Measurements from ENCODE around the gene SP4.
"Not testable (repeated sequence)": the region's sequence is repeated elsewhere in the genome, so short reads cannot be mapped to it uniquely, and the experiment has no call there.

SP4 gene

GRCh38 chr7:21524680-21525079 lies 96.8 kb downstream of the SP4 start:
- no peak for DNase-seq (ENCODE audit: low read depth in 3 of 3)

DNA sequence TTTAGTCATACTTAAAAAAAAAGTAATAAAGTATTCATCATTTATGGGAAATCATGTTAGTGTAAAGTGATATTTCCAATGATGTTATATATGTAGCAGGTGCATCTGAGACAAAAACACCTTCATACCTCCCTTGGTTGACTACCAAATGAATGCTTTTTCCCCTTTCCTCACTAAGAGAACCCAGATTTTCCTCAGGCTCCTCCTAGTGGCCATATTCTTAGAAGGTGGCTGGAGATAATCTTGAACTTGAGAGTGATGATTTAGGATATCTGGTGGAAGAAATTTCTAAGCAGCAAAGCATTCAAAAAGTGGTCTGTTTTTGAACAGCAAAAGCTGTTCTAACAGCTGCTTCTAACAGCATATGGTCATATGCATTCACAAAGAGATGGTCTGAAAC lies 98.1 kb downstream of the SP4 start:
- DNase-seq (ENCODE audit: low read depth in 3 of 3), result no peak

GRCh38 chr7:21526448-21526847 lies 98.6 kb downstream of the SP4 start:
- DNase-seq (ENCODE audit: low read depth in 3 of 3), result no peak

DNA sequence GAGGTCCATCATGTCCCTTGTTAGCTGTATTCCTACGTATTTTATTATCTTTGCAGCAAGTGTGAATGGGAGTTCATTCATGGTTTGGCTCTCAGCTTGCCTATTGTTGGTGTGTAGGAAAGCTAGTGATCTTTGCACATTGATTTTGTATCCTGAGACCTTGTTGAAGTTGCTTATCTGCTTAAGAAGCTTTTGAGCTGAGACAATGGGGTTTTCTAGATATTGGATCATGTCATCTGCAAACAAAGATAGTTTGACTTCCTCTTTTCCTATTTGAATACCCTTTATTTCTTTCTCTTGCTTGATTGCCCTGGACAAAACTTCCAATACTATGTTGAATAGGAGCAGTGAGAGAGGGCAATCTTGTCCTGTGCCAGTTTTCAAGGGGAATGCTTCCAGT lies 104.6 kb downstream of the SP4 start:
- DNase-seq (ENCODE audit: low read depth in 3 of 3), result not testable (repeated sequence)

DNA sequence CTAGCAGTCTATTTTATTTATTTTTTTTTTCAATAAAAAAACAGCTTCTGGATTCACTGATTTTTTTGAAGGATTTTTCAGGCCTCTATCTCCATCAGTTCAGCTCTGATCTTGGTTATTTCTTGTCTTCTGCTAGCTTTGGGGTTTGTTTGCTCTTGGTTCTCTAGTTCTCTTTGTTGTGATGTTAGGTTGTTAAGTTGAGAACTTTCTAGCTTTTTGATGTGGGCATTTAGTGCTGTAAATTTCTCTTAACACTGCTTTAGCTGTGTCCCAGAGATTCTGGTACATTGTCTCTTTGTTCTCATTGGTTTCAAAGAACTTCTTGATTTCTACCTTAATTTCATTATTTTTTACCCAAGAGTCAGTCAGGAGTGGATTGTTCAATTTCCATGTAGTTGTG lies 105.8 kb downstream of the SP4 start:
- not testable (repeated sequence) for DNase-seq (ENCODE audit: low read depth in 3 of 3)

DNA sequence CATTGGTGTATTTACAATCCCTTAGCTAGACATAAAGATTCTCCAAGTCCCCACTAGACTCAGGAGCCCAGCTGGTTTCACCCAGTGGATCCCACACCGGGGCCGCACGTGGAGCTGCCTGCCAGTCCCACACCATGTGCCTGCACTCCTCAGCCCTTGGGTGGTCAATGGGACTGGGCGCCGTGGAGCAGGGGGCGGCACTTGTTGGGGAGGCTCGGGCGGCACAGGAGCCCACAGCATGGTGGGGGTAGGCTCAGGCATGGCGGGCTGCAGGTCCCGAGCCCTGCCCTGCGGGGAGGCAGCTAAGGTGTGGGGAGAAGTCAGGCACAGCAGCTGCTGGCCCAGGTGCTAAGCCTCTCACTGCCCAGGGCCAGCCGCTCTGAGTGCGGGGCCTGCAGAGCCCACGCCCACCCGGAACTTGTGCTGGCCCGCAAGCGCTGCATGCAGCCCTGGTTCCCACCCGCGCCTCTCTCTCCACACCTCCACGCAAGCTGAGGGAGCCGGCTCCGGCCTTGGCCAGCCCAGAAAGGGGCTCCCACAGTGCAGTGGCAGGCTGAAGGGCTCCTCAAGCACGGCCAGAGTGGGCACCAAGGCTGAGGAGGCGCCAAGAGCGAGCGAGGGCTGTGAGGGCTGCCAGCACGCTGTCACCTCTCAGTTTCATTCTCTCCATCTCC lies 108.7 kb downstream of the SP4 start:
- not testable (repeated sequence) for DNase-seq (ENCODE audit: low read depth in 3 of 3)

DNA sequence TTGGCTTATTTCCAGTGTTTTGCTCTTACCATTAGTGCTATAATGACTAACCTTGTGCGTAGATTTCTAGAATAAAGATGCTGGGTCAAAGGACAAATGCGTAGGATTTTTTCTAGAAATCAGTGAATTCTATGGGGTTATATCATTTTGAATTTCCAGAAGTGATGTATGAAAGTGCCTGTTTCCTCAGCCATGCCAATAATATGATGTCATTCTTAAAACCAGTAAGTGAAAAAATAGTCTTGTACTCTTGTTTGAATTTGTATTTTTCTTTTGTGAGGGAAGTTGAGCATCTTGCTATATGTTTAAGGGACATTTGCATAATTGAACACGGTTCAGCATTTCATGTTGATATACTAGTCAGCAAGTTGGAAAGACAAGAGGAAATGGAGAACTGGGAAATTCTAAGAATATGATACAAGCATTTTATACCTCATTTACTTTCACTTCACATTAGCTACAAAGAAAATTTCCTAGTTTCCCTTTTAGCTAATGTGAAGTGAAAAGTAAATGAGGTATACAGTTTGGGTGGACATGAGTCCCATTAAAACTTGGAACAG lies 111.1 kb downstream of the SP4 start:
- no peak for DNase-seq (ENCODE audit: low read depth in 3 of 3)

DNA sequence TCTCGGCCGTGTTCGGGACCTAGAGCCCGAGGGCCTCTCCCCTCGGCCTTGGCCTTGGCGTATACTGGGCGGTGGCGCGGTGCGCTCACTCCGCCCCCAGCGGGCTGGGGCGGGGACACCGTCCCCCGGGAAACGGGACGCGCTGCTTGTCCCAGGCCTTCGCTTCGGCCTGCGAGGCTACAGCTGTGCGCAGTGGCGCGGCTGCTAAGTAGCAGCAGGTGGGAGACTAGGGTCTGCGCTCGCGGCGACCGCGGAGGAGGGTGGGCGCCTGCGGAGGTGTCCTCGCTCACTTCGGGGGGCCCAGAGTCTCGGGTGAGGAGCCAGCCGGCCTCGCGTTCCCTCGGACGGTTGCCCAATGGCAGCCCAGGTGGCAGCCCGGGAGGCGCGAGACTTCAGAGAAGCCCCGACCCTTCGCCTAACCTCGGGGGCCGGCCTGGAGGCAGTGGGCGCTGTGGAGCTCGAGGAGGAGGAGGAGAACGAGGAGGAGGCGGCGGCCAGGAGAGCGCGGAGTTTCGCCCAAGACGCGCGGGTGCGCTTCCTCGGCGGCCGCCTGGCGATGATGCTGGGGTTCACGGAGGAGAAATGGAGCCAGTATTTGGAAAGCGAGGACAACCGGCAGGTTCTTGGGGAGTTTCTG lies 115.1 kb downstream of the SP4 start, which contains the start of gene DNAH11:
Gene DNAH11, plus strand, starts transcription at position 149 of the 637 bp plus-strand sequence. Its CDS starts 207 bp downstream, at position 356.
- DNase-seq (ENCODE audit: low read depth in 3 of 3), result peak in 2 of 3 donors; percentile 7 to 16

DNA sequence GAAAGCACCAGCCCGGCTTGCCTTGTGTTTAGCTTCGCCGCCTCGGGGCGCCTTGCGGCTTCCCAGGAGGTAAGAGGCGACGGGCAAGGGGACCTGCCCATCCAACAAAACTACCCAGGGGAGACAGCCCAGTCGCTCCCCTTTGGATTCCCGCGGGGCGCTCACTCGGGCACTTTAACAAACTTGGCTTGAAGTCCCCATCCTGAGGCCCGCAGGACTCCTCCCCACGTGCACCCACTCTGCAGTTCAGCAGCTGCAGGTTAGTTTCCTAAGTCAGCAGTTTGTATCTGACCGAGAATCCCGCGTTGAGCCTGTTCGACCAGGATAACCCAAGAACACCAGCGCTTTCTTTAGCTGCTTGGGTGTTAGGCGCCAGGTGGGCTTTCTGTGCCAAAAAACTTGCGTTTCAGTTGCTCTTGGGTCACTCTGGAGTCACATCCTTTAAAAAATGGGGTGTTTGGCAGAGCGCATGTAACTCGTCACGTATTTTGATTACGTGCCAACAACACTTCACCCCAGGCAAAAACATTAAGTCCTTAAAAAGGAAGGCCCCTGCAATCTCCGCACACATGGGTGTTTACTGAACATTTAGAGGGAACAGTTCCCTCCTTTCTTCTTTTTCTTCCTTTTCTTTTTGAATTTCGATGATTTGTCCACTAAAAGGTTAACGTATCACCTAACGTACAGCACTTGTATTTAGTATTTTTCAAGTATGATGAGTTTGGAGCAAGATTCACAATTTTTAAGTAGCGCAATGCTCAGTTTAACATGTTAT lies 115.8 kb downstream of the SP4 start:
- DNase-seq (ENCODE audit: low read depth in 3 of 3), result peak in 1 of 3 donors; percentile 2

- no peak for DNase-seq (ENCODE audit: low read depth in 3 of 3)
Observed at GRCh38 chr7:21544303-21544656, 116.4 kb downstream of the SP4 start.

GRCh38 chr7:21544715-21545114 lies 116.8 kb downstream of the SP4 start:
- DNase-seq (ENCODE audit: low read depth in 3 of 3), result no peak

DNA sequence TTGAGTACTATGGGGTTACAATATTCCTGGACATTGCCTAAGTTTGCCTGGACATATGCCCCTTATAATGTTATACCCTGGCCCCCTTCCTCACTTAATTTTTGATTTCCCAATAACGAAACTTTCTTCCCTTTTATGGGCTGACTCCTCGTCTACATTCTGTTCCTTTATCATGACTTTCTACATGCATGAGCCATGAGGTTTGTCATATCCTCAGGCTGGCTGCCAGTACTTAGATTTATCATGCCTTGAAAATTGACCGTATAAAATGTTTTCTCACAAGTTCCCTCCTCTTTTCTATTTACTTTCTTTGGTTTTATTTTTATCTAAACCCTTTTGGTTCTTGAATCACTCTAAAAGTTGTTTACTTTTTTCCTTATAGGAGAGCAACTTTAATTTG lies 119.6 kb downstream of the SP4 start:
- no peak for DNase-seq (ENCODE audit: low read depth in 3 of 3)

GRCh38 chr7:21548491-21548890 lies 120.6 kb downstream of the SP4 start:
- no peak for DNase-seq (ENCODE audit: low read depth in 3 of 3)

GRCh38 chr7:21550076-21550475 lies 122.2 kb downstream of the SP4 start:
- no peak for DNase-seq (ENCODE audit: low read depth in 3 of 3)

DNA sequence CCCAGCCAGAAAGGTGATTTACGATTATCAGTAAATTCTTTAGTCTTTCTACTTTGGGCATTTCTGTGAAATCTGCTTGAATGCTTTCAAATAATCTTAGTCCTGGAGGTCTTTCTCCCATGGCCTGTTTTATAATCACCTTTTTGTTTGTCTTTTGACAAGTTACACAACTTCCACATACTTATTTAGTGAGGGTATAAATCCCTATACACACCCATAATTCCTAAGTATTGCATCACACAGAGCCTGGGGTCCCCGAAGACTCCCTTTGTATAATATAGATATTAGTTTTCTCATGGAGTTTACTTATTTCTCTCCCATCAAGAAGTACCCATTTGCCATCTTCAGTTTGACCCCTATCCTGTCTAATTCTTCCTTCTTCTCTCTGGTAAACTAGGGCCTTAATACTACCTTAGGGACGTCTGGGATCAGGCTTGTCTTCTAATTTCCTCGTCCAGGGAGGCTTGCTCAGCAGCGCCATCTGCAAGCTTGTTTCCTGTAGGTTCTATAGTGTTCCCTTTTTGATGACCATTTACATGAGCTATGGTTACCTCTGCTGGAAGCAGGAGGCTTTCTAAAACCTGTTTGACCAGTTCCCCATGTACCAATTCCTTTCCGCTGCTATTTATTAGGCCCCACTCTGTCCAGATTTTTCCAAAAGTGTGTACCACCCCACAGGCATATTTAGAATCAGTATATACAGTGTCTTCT lies 123.1 kb downstream of the SP4 start:
- no peak for DNase-seq (ENCODE audit: low read depth in 3 of 3)

- DNase-seq (ENCODE audit: low read depth in 3 of 3), result no peak
Observed at GRCh38 chr7:21562385-21562784, 134.5 kb downstream of the SP4 start.
